ENCODE results near the gene MRPL34.
A peak's percentile ranks its signal among the peaks of the same experiment; 100 is the strongest.
"Not testable (repeated sequence)": the region's sequence is repeated elsewhere in the genome, so short reads cannot be mapped to it uniquely, and the experiment has no call there.

Gene MRPL34

DNA sequence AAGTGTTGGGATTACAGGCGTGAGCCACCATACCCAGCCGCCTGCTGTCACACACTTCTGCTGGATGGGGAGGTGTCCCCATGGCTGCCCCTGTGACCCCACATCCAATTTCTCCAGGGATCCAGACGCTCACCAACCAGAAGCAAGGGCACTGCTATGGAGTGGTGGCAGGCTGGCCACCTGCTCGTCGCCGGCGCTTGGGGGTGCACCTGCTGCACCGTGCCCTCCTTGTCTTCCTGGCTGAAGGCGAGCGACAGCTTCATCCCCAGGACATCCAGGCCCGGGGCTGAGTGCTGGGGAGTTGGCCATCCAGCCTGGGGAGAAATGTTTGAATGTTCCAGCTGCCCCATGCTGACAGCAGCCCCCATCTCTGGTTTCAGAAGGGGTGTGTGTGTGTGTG lies 19.4 kb upstream of the MRPL34 start:
- DNase-seq, result no peak

DNA sequence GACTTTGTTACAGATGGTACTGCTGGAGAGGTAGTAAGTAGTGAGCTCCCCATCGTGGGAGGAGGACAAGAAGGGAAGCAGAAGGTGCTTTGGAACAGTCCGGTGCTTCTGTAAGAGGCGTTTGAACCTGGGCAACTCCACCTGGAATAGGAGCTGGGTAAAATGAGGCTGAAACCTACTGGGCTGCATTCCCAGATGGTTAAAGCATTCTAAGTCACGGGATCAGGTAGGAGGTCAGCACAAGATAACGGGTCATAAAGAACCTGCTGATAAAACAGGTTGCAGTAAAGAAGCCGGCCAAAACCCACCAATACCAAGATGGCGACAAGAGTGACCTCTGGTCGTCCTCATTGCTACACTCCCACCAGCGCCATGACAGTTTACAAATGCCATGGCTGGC lies 18.9 kb upstream of the MRPL34 start:
- no peak for DNase-seq

GRCh38 chr19:17289489-17289888 lies 16.2 kb upstream of the MRPL34 start:
- DNase-seq, result peak; percentile 73

DNA sequence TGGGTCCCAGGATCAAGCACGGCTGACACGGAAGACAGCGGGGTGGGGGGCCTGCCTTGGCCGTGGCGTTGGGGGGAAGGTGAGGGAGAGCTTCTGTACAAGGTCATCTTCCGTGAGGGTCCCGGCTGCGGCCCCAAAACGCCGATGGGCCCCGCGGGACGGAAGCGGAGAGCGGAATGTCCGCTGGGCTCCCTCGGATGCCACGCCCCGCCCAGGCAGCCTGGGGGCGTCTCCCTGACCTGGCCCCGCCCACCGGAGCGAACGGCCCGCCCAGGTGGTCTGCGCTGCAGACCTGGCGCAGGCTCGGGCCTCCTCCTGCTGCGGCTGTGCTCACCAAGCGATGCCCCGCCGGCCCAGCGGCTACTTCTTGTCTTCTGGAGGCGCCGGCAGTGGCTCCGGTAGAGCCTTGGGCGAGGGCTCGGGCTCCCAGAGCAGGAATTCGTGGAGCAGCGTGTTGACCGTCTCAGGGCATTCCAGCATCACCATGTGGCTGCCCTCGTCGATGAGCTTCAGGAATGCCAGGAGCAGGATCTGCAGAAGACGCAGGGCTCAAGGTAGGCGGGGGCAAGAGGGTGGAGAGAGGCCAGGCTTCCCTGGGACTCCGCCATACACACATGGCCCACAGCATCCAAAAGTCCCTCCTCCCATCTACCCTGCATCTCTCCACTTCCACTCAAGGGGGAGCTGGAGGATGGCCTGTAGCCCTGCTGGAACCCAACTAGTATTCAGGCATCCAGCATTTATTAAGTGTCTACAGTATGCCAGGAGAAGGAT lies 13.2 kb upstream of the MRPL34 start:
- DNase-seq, result peak; percentile 82

DNA sequence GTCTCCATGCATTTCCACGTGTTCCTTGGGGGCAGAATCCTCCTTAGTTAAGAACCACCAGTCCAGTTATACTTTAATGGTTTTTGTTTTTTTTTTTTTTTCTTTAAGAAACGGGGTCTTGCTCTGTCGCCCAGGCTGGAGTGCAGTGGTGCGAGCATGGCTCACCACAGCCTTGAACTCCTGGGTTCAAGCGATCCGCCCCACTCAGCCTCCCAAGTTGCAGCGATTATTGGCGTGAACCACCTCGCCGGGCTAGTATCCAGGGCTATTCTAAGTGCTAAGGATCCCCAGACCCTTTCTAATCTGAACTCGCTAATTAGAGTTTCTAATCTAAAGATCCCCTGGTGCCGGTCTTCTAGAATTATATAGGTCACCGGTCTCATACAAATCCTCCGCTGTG lies 12.1 kb upstream of the MRPL34 start:
- no peak for DNase-seq

GRCh38 chr19:17294051-17294891 lies 11.4 kb upstream of the MRPL34 start:
- DNase-seq, result no peak

GRCh38 chr19:17295551-17295950 lies 10.1 kb upstream of the MRPL34 start:
- not testable (repeated sequence) for DNase-seq

- no peak for DNase-seq
These were observed 9.4 kb upstream of the MRPL34 start for GRCh38 chr19:17296273-17296672.

DNA sequence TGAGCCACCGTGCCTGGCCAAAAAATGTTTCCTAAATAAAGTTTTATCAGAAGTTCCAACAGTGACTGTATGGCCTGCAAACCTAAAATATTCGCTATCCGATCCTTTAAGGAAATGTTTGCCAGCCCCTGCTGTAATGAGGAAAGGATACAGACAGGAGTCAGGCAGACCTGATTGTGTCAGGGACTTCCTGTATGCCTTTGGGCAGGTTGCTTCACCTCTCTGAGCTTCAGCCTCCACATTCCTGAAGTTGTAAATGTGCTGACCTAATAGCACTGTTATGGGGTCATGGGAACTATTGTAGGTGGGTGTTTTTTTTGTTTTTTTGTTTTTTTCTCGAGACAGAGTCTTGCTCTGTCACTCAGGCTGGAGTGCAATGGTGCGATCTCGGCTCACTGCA lies 8.7 kb upstream of the MRPL34 start:
- no peak for DNase-seq

DNA sequence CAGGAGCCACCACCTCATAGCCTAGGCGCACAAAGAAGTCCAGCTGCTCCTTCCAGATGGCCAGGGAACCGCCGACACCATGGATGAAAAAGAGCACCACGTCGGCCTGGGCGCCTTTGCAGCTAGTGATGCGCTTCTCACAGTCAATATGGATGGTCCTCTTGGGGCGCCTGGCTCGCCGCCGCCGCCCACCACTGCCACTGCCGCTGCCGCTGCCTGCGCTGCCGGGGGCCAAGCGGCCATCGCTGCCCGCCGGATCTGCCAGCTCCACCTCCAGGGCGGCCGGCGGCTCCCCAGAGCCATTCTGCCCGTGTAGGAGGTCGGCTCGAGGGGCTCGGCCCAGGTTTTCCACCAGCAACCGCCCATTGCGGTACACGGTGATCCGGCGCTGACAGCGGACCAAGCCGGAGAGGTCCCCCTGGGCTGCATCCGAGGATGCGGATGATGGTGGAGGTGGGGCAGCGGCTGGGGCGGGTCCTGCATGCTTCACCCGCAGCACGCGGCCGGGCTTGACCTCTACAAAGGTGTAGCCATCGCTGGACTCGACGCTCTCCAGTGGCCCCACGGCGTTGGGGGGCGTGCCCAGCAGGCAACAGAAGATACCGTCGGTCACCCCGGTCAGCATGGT lies 4.6 kb upstream of the MRPL34 start:
- no peak for DNase-seq

DNA sequence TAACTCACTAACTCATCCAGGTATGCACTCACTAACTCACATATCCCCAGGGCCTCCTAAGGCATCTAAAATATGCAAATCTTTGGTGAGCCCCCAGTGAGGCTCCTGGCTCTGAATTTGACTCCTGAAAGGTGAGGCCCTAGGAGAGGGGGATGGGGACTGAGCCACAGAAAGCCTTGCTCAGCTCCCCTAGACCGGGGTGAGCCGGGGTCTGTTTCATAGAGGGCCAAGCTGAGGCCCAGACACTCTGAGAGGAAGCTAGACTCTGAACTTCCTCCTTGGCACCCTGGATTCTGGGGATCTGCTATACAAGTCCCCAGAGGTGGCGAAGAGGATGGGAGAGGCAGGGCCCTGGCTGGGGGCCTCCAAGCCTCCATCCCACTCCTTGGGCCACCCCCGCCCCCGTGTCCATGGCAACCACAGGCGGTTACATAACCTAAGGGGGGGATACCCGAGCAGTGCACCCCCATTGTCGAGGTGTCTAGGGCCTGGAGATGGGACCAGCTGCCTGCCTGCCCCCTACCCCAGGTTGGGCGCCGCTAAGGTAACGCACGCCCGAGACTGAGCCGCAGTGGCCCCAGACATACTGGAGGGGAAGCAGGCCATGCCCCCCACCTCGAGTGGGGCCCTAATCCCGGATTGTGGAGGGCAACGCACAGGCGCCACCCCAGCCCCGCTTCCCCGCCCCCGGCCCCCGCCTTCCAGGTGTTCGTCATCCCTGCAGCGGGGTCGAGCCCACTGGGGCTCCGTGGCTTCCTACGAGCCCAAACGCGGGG lies 3.1 kb upstream of the MRPL34 start:
- DNase-seq, result no peak

DNA sequence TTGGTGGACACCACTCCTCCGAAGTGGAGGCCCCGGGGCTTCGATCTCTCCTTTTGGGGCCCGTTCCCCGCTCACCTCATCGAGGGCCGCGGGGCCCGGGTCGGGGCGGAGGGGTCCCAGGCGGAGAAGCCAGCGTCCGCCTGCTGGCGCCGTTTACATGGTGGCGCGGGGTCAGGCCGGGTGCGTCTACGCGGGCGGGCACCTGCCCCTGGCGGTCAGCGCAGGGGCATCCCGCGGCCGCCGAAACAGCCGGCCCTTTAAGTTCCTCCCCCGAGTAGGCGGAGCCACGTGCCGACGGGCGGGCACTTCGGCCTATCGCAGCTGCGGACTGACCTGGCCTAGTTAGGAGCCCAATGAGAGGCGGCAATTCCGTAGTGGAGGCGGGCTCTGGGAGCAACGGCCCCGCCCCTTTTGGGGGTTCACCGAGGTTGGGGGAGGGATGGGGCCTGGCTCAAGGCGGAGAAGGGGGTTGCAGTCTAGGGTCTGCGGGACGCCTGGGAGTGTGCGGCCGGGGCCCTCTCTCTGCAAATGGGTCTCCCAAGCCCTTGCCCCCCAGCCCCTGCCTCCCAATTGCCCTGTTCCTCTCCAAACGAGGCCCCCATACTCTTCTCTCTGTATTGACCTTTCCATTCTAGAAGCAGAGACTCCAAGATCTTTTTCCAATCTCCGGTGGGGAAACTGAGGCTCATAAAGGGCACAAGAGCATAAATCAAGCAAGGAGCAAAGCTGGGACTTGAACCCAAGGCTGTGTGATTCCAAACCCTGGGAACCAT lies 2.3 kb upstream of the MRPL34 start, which contains the start of gene ABHD8:
ABHD8 (minus strand) TSS at position 259 of the 773 bp plus-strand sequence. CDS start 1,809 bp downstream, outside the sequence.
- peak; percentile 97 for DNase-seq

GRCh38 chr19:17303940-17304267 lies 1.8 kb upstream of the MRPL34 start:
- no peak for DNase-seq

DNA sequence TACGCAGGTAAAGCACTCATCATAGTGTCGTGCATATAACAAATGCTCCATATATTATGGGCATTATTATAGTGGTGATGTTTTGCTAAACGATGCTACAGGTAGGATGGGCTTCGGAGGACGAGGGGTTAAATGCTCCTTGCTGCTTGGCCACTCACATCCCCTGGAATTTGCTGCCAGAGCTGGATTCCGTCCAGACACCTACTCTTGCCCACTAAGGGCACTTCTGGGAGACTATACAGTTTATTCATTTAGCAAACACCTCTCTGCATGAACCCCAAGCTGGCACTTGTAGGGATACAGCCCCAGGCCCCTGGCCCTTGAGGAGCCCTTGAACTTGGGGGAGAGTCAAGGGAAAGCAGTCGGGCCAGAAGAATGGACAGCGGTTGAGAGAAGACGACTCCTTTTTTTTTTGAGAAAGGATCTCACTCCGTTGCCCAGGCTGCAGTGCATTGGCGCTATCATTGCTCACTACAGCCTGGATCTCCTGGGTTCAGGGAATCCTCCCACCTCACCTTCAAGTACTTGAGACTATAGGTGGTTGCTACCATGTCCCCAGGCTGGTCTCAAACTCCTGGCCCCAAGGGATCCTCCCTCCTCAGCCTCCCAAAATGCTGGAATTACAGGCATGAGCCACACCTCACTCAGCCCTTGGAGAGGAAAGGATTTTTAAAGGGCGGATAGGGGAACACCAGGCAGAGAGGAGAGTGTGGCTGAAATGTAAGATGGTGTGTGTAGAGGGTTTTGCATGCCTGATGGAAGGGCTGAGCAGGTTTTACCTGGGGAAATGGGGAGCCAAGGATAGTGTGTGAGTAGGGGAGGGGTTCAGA lies 1.1 kb upstream of the MRPL34 start:
- DNase-seq, result no peak

GRCh38 chr19:17305216-17305516 lies 506 bp upstream of the MRPL34 start:
- DNase-seq, result no peak

- no peak for DNase-seq
These were observed 628 bp downstream of the MRPL34 start for GRCh38 chr19:17306285-17306714.

- no peak for DNase-seq
These were observed 2.3 kb downstream of the MRPL34 start for GRCh38 chr19:17307876-17308377.

GRCh38 chr19:17309198-17309964 lies 3.7 kb downstream of the MRPL34 start, which contains the start of gene DDA1:
Gene DDA1 (plus strand): TSS chr19:17309563. CDS start chr19:17309655, 92 bp downstream.
- DNase-seq, result peak; percentile 99

DNA sequence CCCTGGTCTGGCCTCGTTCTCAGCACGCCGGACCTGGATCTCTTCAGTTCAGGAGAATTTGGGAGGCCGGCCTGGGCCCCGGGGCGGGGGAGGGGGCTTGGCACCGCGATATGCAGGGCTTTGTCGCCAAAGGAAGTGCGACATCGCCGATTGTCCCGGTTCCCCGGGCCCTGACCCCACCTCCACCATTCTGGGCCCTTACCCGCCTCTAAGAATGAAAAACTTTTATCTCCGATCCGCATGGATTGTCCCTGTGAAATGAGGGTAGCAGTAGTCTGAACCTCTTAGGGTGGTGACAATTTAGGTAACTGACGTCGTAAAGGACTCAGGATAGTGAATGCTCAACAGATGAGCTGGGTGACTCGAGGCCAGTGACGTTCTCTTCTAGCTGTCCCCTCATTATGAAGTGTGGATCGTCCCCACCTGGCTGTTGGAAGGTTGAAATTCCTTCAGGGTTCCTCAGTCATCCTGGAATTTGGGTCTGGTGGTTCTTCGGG lies 4.3 kb downstream of the MRPL34 start:
- DNase-seq, result no peak

All from left hindlimb (tissue), 1 donor.